HG03135 (cell line): ENCODE results near the gene EFHD2.
"Not testable (repeated sequence)": the region's sequence is repeated elsewhere in the genome, so short reads cannot be mapped to it uniquely, and the experiment has no call there.

ENCODE experiments used
- ATAC-seq: cut with Tn5 transposase; IDR thresholded peaks from one replicate; pipeline ENCODE4 v1.9.1; 2021; ENCODE audit warnings: mild to moderate bottlenecking, moderate library complexity; ENCODE audit not compliant: unreplicated experiment

The EFHD2 gene

GRCh38 chr1:15471067-15471466 lies 61.4 kb downstream of the EFHD2 start:
- not testable (repeated sequence) for ATAC-seq

DNA sequence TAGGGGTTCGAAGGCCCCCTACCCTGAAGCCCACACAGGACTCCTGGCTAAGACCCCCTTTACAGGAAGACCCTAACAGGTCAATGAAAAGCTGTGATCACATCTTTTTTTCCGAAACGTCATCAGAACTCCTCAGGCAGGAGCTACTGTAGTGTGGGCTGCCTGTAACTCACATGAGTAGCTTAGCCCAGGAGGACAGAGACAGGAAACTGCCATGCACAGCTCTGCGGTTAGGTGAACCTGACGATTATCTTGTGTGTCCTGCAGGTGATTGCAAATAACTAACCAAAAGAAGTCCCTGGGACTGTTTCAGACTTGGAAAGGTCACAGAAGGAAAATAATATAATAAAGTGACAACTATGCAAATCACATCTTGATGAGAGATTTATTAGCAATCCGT lies 62.0 kb downstream of the EFHD2 start:
- not testable (repeated sequence) for ATAC-seq

DNA sequence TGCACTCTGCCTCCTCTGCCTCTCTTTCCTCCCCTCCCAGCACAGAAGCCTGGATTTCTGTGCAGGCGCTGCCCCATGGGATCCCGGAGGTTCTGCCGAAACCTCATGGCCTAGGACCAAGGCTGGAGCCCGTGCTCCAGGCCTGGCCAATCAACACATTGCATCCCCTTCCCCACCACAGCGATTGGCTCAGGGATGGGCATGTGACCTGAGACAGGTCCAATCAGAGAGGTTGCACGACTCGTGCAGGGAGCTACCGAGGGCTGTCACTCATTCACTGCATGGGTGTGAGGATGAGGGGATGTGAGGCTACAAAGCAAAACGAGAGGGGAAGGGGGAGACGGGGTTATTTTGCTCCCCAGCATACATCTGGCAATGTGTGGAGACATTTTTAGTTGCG lies 62.9 kb downstream of the EFHD2 start:
- no peak for ATAC-seq

DNA sequence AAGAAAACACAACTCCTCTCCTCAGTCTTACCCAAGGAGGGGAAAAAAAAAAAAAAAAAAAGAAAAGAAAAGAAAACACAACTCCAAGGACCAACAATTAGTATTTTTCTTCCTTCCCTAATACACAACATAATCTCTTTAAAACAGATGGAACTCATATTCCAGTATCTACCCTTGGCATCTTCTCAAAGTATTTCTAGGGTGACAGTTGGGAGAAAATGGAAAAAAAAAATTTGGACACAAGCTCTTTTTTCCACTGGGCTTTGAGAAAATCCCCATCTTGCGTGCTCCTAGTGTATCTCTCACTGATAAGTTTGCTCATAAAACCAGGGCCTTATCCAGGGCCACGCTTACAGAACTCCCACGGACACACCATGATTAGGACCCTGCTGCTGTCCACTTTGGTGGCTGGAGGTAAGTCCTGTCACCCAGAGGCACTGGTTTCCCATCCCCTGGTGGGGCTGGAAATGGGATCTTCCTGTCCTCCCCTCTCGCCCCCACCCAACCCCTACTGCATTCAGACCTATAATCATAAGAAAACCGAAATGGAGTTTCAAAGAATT lies 66.1 kb downstream of the EFHD2 start, which contains the start of gene CELA2B:
Gene CELA2B (plus strand): TSS at position 353 of the 563 bp plus-strand sequence. CDS start 22 bp downstream, at position 375.
- ATAC-seq, result no peak

DNA sequence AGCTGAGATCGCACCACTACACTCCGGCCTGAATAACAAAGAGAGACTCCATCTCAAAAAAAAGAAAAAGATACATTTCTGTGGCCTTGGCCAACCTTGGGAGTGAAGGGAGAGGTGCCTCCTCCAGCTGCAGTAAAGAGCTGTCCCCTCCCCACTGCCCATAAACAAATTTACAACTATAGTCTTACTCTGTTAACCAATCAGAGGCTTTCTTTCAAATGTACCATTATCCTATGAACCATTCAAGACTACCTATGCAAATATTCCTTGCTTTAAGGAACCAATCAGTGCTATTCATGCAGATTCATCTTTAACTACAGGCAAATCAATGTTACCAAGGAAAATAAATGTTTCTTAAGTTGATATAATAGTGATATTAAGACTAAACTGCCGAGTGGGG lies 67.2 kb downstream of the EFHD2 start:
- ATAC-seq, result no peak

GRCh38 chr1:15477646-15478212 lies 68.0 kb downstream of the EFHD2 start:
- no peak for ATAC-seq
